Epidermal melanocyte (primary cell): ENCODE data around the gene URB1.
A peak's percentile ranks its signal among the peaks of the same experiment; 100 is the strongest.
"Not testable (repeated sequence)": the region's sequence is repeated elsewhere in the genome, so short reads cannot be mapped to it uniquely, and the experiment has no call there.

ENCODE experiments used
- DNase-seq: peaks from one replicate; pipeline ENCODE4 v3.0.0; 2011; ENCODE audit warnings: low spot score; ENCODE audit not compliant: insufficient read length

The URB1 gene

GRCh38 chr21:32299695-32300094 lies 93.1 kb downstream of the URB1 start:
- DNase-seq, result no peak

DNA sequence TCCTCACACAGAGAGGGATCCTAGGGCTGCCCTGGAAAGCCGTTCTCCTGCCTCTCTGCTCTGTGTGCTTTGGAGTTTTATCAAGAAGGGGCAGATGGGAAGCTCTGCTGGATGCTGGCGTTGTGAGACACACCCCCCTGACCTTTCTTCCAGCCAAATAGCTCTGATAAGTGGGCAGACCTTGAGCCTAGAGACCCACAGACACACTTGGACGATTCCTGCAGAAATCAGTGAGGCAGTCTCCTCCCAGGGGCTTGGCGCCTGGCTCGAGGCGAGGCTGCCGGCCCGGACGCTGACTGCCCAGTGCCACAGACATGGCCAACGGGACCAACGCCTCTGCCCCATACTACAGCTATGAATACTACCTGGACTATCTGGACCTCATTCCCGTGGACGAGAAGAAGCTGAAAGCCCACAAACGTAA lies 94.1 kb downstream of the URB1 start, which contains the start of gene MRAP:
MRAP (plus strand) TSS at position 198 of the 424 bp plus-strand sequence; CDS start at position 315, 117 bp downstream.
- no peak for DNase-seq

- no peak for DNase-seq
These were observed 94.7 kb downstream of the URB1 start for GRCh38 chr21:32298148-32298559.

DNA sequence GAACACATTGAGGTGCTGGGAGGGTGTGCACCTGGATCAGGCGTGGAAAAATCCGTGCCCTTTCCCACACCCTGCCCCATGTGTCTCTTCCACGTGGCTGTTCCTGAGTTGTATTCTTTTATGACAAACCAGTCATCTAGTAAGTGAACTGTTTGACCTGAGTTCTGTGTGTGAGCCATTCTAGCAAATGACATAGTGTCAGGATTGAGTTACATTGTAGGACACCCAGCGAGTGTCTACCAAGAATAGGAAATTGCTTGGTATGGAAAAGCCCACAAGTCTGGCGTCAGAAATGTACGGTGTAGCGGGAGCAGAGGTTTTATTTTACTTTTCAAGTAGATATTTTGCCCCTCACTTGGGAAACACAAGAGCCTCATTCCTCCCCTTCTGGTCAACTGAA lies 95.4 kb downstream of the URB1 start:
- DNase-seq, result no peak

DNA sequence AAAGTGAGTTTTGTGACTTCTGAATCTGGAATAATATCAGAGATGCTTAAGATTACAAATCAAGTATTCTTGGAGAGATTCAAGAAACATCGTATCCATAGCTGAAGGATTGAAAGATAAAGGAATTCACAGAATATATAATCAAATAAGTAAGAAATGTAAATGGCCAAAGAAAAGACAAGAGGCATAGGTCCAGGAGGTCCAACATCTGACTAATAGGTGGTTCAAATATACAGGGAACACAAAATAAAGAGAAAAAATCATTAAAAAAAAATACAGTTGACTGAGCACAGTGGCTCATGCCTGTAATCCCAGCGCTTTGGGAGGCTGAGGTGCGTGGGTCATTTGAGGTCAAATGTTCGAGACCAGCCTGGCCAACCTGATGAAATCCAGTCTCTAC lies 107.3 kb downstream of the URB1 start:
- no peak for DNase-seq

GRCh38 chr21:32282992-32283391 lies 109.8 kb downstream of the URB1 start:
- DNase-seq, result no peak

DNA sequence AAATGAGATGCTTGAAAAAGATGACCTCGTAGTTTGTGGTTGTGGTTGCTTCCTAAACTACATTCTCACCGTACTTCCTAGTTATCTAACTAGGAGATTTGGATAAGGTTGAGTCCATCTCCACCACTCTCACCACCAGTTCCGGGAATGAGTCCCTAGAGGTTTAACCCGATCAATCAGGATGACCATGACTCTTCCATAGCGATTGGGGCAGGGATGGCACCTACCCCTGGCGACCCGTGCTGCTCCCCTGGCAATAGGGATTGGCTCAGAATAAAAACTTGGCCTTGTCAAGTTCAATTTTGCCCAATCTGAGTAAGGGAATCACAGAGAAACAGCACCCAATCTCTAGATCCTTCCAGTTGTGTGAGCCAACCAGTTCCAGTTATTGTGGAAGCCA lies 111.3 kb downstream of the URB1 start:
- DNase-seq, result no peak

DNA sequence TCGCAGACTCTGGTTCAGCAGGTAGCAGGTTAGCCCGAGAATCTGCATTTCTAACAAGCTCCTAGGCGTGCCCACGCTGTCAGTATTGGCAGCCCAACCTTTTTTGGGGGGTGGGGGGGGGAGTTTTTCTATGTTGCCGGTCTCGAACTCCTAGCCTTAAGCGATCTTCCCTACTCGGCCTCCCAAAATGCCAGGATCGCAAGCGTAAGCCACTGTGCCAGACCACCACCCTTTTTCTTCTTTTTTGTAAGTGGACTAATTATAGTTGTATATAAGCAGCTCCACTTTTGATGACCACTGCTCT lies 113.5 kb downstream of the URB1 start:
- no peak for DNase-seq

DNA sequence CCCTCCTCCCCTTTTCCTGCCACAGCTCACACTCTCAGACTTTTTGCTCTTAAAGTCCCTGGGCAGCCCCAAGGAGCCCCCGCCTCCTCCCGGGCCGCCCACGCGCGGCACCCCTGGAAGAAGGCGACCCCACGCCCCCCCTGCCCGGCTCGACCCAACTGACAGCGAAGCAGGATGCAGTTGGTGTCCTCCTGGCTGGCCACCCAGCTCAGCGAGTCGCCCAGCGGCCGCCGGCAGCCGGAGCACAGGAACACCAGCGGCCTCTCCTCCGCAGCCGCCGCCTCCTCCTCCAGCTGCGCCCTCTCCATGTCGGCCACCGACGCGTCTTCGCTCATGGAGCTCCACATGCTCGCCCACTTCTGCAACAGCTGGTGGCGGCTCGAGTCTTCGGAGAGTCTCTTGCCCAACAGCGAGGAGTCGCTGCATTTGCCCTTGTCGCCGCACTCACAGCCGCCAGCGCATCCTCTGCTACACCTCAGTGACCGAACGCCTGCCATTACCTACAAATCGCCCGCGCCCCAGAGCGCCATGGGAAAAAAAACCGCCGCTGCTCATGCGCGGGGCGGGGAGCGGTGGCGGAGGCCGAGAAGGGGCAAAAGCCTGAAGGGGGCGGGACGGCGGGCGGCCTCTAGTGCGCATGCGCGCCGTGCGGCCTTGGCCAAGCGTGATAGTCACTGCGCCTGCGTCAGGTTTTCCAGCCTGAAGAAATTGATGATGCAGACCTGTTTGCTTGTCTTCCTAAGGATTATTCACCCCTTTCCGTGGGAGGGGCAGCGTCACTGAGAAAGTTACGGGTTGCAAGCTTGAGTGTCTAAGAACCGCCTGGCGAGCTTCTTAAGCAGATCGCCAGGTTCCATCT lies 114.1 kb downstream of the URB1 start, which contains the start of gene MIS18A:
MIS18A (minus strand) TSS at position 532 of the 859 bp plus-strand sequence; CDS start at position 497, 35 bp downstream.
- DNase-seq, result peak; percentile 84

- no peak for DNase-seq
These were observed 114.7 kb downstream of the URB1 start for GRCh38 chr21:32278103-32278502.

- no peak for DNase-seq
These were observed 116.1 kb downstream of the URB1 start for GRCh38 chr21:32276671-32277070.

DNA sequence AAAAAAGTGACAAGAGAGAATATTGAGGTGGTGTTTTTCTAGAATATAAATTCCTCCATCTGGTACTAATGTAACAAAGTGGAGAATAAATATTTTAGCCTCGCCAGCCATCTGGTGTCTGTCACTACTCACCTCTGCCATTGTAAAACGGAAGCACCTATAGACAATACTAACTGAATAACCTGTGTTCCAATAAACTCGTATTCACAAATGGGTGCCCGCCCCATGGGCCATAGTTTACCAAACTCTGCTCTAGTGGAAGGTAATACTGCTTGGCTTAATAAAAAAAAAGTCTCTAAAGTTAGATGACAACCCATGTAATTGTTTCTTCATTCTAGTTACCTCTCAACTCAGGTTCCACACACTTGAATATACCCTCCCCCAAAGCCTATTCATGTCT lies 122.1 kb downstream of the URB1 start:
- DNase-seq, result no peak

DNA sequence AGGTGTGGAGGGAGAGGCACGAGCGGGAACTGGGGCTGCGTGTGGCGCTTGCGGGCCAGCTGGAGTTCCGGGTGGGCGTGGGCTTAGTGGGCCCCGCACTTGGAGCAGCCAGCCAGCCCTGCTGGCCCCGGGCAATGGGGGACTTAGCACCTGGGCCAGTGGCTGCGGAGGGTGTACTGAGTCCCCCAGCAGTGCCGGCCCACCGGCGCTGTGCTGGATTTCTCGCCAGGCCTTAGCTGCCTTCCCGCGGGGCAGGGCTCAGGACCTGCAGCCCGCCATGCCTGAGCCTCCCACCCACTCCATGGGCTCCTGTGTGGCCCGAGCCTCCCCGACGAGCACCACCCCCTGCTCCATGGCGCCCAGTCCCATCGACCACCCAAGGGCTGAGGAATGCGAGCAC lies 127.5 kb downstream of the URB1 start:
- not testable (repeated sequence) for DNase-seq

GRCh38 chr21:32261929-32262328 lies 130.9 kb downstream of the URB1 start:
- no peak for DNase-seq
